ENCODE data around the gene TMEM175.
"Not testable (repeated sequence)": the region's sequence is repeated elsewhere in the genome, so short reads cannot be mapped to it uniquely, and the experiment has no call there.

TMEM175 gene

GRCh38 chr4:915041-915474 is 17.2 kb upstream of the TMEM175 start:
- no peak for TF ChIP-seq Cebpa-rat (IDR thresholded peaks at IDR 0.05)
- peaks cover 37% of the 10 kb centered on the region for H3K9me3 ChIP-seq
- H3K4me2 ChIP-seq: peak overlapping the region; percentile 90
- H3K4me3 ChIP-seq: peak overlapping the region; percentile 41
- H3K36me3 ChIP-seq: peaks cover 52% of the 10 kb centered on the region
- peak overlapping the region; percentile 22; the same call in 1 of the 2 replicates for H3K9ac ChIP-seq
- H3K27ac ChIP-seq: peak overlapping the region; percentile 69
- peaks cover 99% of the 10 kb centered on the region for H4K20me1 ChIP-seq
- H3K4me1 ChIP-seq: peaks cover 28% of the 10 kb centered on the region
- no peaks in the 10 kb centered on the region for H3K27me3 ChIP-seq

DNA sequence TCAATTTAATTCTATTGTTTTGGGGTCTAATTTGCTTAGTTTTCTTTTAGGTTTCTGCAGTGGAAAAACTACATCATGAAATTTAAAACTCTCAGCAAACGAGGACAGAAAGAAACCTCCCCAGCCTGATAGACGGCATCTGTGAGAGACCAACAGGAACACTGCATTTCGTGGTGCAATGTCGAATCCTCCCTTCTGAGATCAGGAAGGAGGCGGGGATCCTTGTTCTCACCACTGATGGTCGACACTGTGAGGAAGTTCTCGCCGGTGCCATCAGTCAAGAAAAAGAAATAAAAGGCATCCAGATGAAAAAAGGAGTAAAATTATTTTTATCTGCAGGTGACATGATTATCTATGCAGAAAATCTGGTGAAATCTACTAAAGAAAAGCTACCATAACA is 16.7 kb upstream of the TMEM175 start:
- Histone ChIP-seq H3K9ac (peak overlapping the region; percentile 22; the same call in 1 of the 2 replicates), H3K4me1 (peaks cover 28% of the 10 kb centered on the region), H3K27me3 (no peaks in the 10 kb centered on the region), H3K36me3 (peaks cover 49% of the 10 kb centered on the region), H3K9me3 (peaks cover 42% of the 10 kb centered on the region), H3K4me3 (peak overlapping the region; percentile 41), H3K27ac (peak overlapping the region; percentile 69), H4K20me1 (peaks cover 95% of the 10 kb centered on the region), H3K4me2 (peak overlapping the region; percentile 90)
- no peak for TF ChIP-seq Cebpa-rat (IDR thresholded peaks at IDR 0.05)

DNA sequence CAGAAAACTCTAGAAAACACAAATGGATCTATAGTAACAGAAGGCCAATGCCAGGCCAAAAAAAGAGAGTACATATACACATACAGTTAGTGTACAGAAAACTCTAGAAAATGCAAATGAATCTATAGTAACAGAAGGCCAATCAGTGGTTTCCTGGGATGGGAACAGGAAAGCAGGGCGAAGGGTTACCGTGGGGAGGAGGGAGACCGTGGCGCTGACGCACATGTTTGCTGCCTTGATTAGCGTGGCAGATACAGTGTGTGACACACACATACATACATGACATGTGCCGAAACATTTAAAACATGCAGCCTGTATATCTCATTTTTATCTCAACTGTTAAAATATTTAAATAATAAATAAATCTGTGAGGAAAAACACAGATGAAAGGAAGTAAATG is 14.8 kb upstream of the TMEM175 start:
- H3K9ac ChIP-seq: no peak overlapping the region
- no peaks in the 10 kb centered on the region for H3K27me3 ChIP-seq
- H3K4me1 ChIP-seq: peaks cover 44% of the 10 kb centered on the region
- no peak for TF ChIP-seq Cebpa-rat (IDR thresholded peaks at IDR 0.05)
- peaks cover 37% of the 10 kb centered on the region for H3K36me3 ChIP-seq
- no peak overlapping the region for H3K4me2 ChIP-seq
- no peak overlapping the region for H3K27ac ChIP-seq
- H3K9me3 ChIP-seq: peaks cover 52% of the 10 kb centered on the region
- no peak overlapping the region for H3K4me3 ChIP-seq
- peaks cover 90% of the 10 kb centered on the region for H4K20me1 ChIP-seq

DNA sequence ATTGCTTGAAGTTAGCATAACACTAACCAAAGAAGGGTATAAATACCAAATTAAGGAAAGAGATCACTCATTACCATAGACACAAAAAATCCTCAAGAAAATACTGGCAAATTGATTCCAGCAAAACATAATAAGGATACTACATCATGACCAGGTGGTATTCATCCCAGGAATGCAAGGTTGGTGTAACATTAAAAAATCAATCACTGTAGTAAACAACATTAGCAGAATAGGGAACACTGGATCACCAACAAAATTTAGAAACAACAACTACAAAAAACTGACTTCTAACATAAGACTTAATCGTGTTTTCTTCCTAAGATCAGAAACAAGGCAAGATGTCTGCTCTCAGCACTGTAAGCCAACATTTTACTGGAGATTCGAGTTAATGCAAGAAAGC is 14.3 kb upstream of the TMEM175 start:
- TF ChIP-seq Cebpa-rat (IDR thresholded peaks at IDR 0.05): no peak
- no peak overlapping the region for H3K9ac ChIP-seq
- no peak overlapping the region for H3K4me3 ChIP-seq
- peaks cover 90% of the 10 kb centered on the region for H4K20me1 ChIP-seq
- H3K36me3 ChIP-seq: peaks cover 32% of the 10 kb centered on the region
- H3K9me3 ChIP-seq: peaks cover 52% of the 10 kb centered on the region
- H3K27me3 ChIP-seq: no peaks in the 10 kb centered on the region
- H3K4me1 ChIP-seq: peaks cover 49% of the 10 kb centered on the region
- H3K4me2 ChIP-seq: no peak overlapping the region
- H3K27ac ChIP-seq: no peak overlapping the region

DNA sequence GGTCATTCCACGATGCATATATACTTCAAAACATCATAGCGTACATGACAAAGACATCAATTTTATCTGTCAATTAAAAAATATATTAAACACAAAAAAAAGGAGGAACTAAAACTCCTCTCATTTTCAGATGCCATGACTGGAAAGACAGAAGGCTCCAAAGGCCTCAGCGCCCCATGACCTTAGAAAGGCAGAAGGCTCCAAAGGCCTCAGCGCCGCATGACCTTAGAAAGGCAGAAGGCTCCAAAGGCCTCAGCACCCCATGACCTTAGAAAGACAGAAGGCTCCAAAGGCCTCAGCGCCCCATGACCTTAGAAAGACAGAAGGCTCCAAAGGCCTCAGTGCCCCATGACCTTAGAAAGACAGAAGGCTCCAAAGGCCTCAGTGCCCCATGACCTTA is 13.7 kb upstream of the TMEM175 start:
- Histone ChIP-seq H4K20me1 (peaks cover 90% of the 10 kb centered on the region), H3K4me1 (peaks cover 55% of the 10 kb centered on the region)
- not testable (repeated sequence) for H3K4me2 ChIP-seq

GRCh38 chr4:919004-919680 is 13.1 kb upstream of the TMEM175 start:
- peaks cover 60% of the 10 kb centered on the region for H3K4me1 ChIP-seq
- not testable (repeated sequence) for H3K9ac ChIP-seq, H3K4me2 ChIP-seq, H3K27me3 ChIP-seq, H3K4me3 ChIP-seq, H3K27ac ChIP-seq
- peaks cover 27% of the 10 kb centered on the region for H3K36me3 ChIP-seq
- H4K20me1 ChIP-seq: peaks cover 90% of the 10 kb centered on the region
- peaks cover 52% of the 10 kb centered on the region for H3K9me3 ChIP-seq

More for the DNA sequence above, 13.7 kb upstream of the TMEM175 start:
- H3K9me3 ChIP-seq: peaks cover 52% of the 10 kb centered on the region
- H3K4me3 ChIP-seq, H3K27me3 ChIP-seq, H3K9ac ChIP-seq, H3K27ac ChIP-seq: not testable (repeated sequence)
- peaks cover 27% of the 10 kb centered on the region for H3K36me3 ChIP-seq

- H3K27ac ChIP-seq: no peak overlapping the region
- H3K9ac ChIP-seq: no peak overlapping the region
- H3K27me3 ChIP-seq: no peaks in the 10 kb centered on the region
- H3K36me3 ChIP-seq: peaks cover 35% of the 10 kb centered on the region
- H3K4me3 ChIP-seq: 0 out of 2 replicates have a peak overlapping the region, but pooled peaks have one; percentile 26
- peaks cover 47% of the 10 kb centered on the region for H3K9me3 ChIP-seq
- H3K4me2 ChIP-seq: peak overlapping the region; percentile 63
- no peak for TF ChIP-seq Cebpa-rat (IDR thresholded peaks at IDR 0.05)
- peaks cover 56% of the 10 kb centered on the region for H3K4me1 ChIP-seq
- H4K20me1 ChIP-seq: peaks cover 88% of the 10 kb centered on the region
These were observed 10.4 kb upstream of the TMEM175 start for GRCh38 chr4:921830-922331.

- H3K27ac ChIP-seq: peak overlapping the region; percentile 35; the same call in 1 of the 2 replicates
- 0 out of 2 replicates have a peak overlapping the region, but pooled peaks have one; percentile 29 for H3K9ac ChIP-seq
- H3K4me3 ChIP-seq: no peak overlapping the region
- peaks cover 61% of the 10 kb centered on the region for H3K4me1 ChIP-seq
- H3K4me2 ChIP-seq: peak overlapping the region; percentile 63
- no peaks in the 10 kb centered on the region for H3K27me3 ChIP-seq
- H3K9me3 ChIP-seq: peaks cover 22% of the 10 kb centered on the region
- peaks cover 36% of the 10 kb centered on the region for H3K36me3 ChIP-seq
- TF ChIP-seq Cebpa-rat (IDR thresholded peaks at IDR 0.05): no peak
- peaks cover 82% of the 10 kb centered on the region for H4K20me1 ChIP-seq
These were observed 7.9 kb upstream of the TMEM175 start for GRCh38 chr4:924107-925096.

- H4K20me1 ChIP-seq: peaks cover 82% of the 10 kb centered on the region
- no peak for TF ChIP-seq Cebpa-rat (IDR thresholded peaks at IDR 0.05)
- H3K4me3 ChIP-seq: no peak overlapping the region
- peaks cover 14% of the 10 kb centered on the region for H3K9me3 ChIP-seq
- H3K27me3 ChIP-seq: no peaks in the 10 kb centered on the region
- H3K4me1 ChIP-seq: peaks cover 69% of the 10 kb centered on the region
- H3K4me2 ChIP-seq: peak overlapping the region; percentile 63
- 0 out of 2 replicates have a peak overlapping the region, but pooled peaks have one; percentile 29 for H3K9ac ChIP-seq
- H3K27ac ChIP-seq: peak overlapping the region; percentile 35; the same call in 1 of the 2 replicates
- H3K36me3 ChIP-seq: peaks cover 30% of the 10 kb centered on the region
These were observed 7.1 kb upstream of the TMEM175 start for GRCh38 chr4:925171-925570.
